Neural crest cell (in vitro differentiated cells): ENCODE measurements around the gene NHLRC4. TPM values are rescaled to one million over a fixed set of nuclear protein-coding genes. Genes with fewer than 3 reads are reported as not detected.

ENCODE experiments used
- DNase-seq: peaks from one replicate; pipeline ENCODE4 v3.0.0; 2021; ENCODE audit warnings: low read depth, mixed read lengths, low spot score
- H3K27ac Mint-ChIP-seq: one replicate; pipeline ENCODE4 v1.8.0; 2021; ENCODE audit warnings: mild to moderate bottlenecking, mixed read lengths; ENCODE audit not compliant: unreplicated experiment
- H3K27me3 Mint-ChIP-seq: 2 replicates; pipeline ENCODE4 v1.8.0; 2021; ENCODE audit warnings: low read depth, mild to moderate bottlenecking, mixed read lengths
- H3K36me3 Mint-ChIP-seq: 2 replicates; pipeline ENCODE4 v1.8.0; 2021; ENCODE audit warnings: low read depth, mild to moderate bottlenecking, mixed read lengths
- H3K4me1 Mint-ChIP-seq: 2 replicates; pipeline ENCODE4 v1.8.0; 2021; ENCODE audit warnings: mixed read lengths
- H3K4me3 Mint-ChIP-seq: one replicate; pipeline ENCODE4 v1.8.0; 2021; ENCODE audit warnings: mild to moderate bottlenecking, mixed read lengths
- H3K9me3 Mint-ChIP-seq: 2 replicates; pipeline ENCODE4 v1.8.0; 2021; ENCODE audit warnings: mixed read lengths
- CTCF ChIP-seq: fragments of 200-600 bp; sonication (generic); conservative IDR thresholded peaks from 2 replicates; pipeline ENCODE4 v1.5.0; 2021; ENCODE audit warnings: antibody characterized with exemption, mild to moderate bottlenecking
- microRNA-seq: library from miRNA; unstranded; fragments of <30 nt; microRNA quantifications from one replicate; pipeline ENCODE4, GENCODE V29; 2020
- total RNA-seq: library from RNA; stranded (reverse); gene quantifications from 2 replicates; pipeline ENCODE4 v1.2.1, GENCODE V29; 2021

The NHLRC4 gene
- total RNA-seq, 1 donor from 2014 or later = 0.86 TPM

- DNase-seq = no peak
- Mint-ChIP-seq H3K4me1 (peaks cover 8% of the 10 kb centered on the region), H3K4me3 (no peak overlapping the region), H3K27ac (no peak overlapping the region), H3K9me3 (peaks cover 2% of the 10 kb centered on the region), H3K27me3 (no peaks in the 10 kb centered on the region), H3K36me3 (peaks cover 13% of the 10 kb centered on the region)
- no peak for TF ChIP-seq CTCF
Observed at GRCh38 chr16:617855-618254, 51.0 kb downstream of the NHLRC4 start.

Small RNA genes lying within 50 kb of the gene (microRNA-seq; reads per million reads assigned to microRNA genes)
- gene MIR3176 (29.0 reads per million, percentile 41 among the genes with 10 or more reads in this experiment), gene MIR5587 (10.1 reads per million, percentile 18 among the genes with 10 or more reads in this experiment)

Other genes with a start within 250 kb of the NHLRC4 start
- gene AXIN1, start 214.3 kb upstream of the NHLRC4 start, total RNA-seq = 36.4 and 38.2 TPM in 2 replicates
- gene MRPL28, start 196.5 kb upstream of the NHLRC4 start, total RNA-seq = 80.4 and 84.6 TPM in 2 replicates
- gene PGAP6, start 185.0 kb upstream of the NHLRC4 start, total RNA-seq = 56.4 and 62.0 TPM in 2 replicates
- gene NME4, start 169.8 kb upstream of the NHLRC4 start, total RNA-seq = 233 and 254 TPM in 2 replicates
- gene DECR2, start 165.1 kb upstream of the NHLRC4 start, total RNA-seq = 22.4 and 25.7 TPM in 2 replicates
- 70.5 and 72.2 TPM in 2 replicates for gene RAB11FIP3, start 141.4 kb upstream of the NHLRC4 start, total RNA-seq
- gene CAPN15, start 39.3 kb upstream of the NHLRC4 start, total RNA-seq = 56.9 and 60.3 TPM in 2 replicates
- not detected in 2 replicates for gene PRR35, start 6.6 kb upstream of the NHLRC4 start, total RNA-seq
- gene PIGQ, start 3.0 kb downstream of the NHLRC4 start, total RNA-seq = 84.9 and 91.7 TPM in 2 replicates
- gene RAB40C, start 23.1 kb downstream of the NHLRC4 start, total RNA-seq = 30.9 and 31.6 TPM in 2 replicates
- 8.1 and 8.5 TPM in 2 replicates for gene WFIKKN1, start 64.0 kb downstream of the NHLRC4 start, total RNA-seq
- 73.4 and 75.3 TPM in 2 replicates for gene METTL26, start 69.3 kb downstream of the NHLRC4 start, total RNA-seq
- gene MCRIP2, start 74.8 kb downstream of the NHLRC4 start, total RNA-seq = 16.2 and 17.6 TPM in 2 replicates
- 95.8 and 97.0 TPM in 2 replicates for gene WDR90, start 82.4 kb downstream of the NHLRC4 start, total RNA-seq
- gene RHOT2, start 101.1 kb downstream of the NHLRC4 start, total RNA-seq = 171 and 189 TPM in 2 replicates
- 3.0 and 3.1 TPM in 2 replicates for gene RHBDL1, start 108.7 kb downstream of the NHLRC4 start, total RNA-seq
- 81.5 and 99.3 TPM in 2 replicates for gene STUB1, start 113.4 kb downstream of the NHLRC4 start, total RNA-seq
- 60.8 and 64.5 TPM in 2 replicates for gene JMJD8, start 117.3 kb downstream of the NHLRC4 start, total RNA-seq
- 16.6 and 20.7 TPM in 2 replicates for gene WDR24, start 123.4 kb downstream of the NHLRC4 start, total RNA-seq
- 2.5 and 3.0 TPM in 2 replicates for gene FBXL16, start 138.8 kb downstream of the NHLRC4 start, total RNA-seq
- gene METRN, start 148.1 kb downstream of the NHLRC4 start, total RNA-seq = 210 and 224 TPM in 2 replicates
- 51.1 and 52.7 TPM in 2 replicates for gene ANTKMT, start 154.1 kb downstream of the NHLRC4 start, total RNA-seq
- gene CCDC78, start 159.4 kb downstream of the NHLRC4 start, total RNA-seq = 7.0 and 7.2 TPM in 2 replicates
- 15.0 and 15.4 TPM in 2 replicates for gene HAGHL, start 160.1 kb downstream of the NHLRC4 start, total RNA-seq
- gene CIAO3, start 174.0 kb downstream of the NHLRC4 start, total RNA-seq = 42.1 and 45.9 TPM in 2 replicates
- gene MSLN, start 193.7 kb downstream of the NHLRC4 start, total RNA-seq = not detected in 2 replicates
- 36.1 and 36.8 TPM in 2 replicates for gene RPUSD1, start 221.4 kb downstream of the NHLRC4 start, total RNA-seq
- 156 and 169 TPM in 2 replicates for gene CHTF18, start 221.6 kb downstream of the NHLRC4 start, total RNA-seq
- not detected in 2 replicates for gene GNG13, start 233.7 kb downstream of the NHLRC4 start, total RNA-seq